IMR-90 (cell line): ENCODE results near the gene PODXL2. TPM values are rescaled to one million over a fixed set of nuclear protein-coding genes. Genes with fewer than 3 reads are reported as not detected.
A peak's percentile ranks its signal among the peaks of the same experiment; 100 is the strongest.

Source experiments
- ATAC-seq: fragments of 200-7000 bp; cut with Tn5 transposase; 2 replicates; pipeline ENCODE4 v1.9.1; 2020; ENCODE audit warnings: low read depth, mild to moderate bottlenecking, moderate library complexity
- BruUV-seq: library from RNA; stranded (reverse); fragments of 400-500 nt; replicated peaks from 2 replicates; lab custom pipeline; 2021; lab: Mats Ljungman, UMichigan
- CTCF ChIA-PET: fragments of 300-600 bp; formaldehyde crosslinking; extraction: SDS; loops from one replicate; lab custom pipeline; 2021; ENCODE audit warnings: antibody characterized with exemption; lab: Yijun Ruan, JAX
- POLR2A ChIA-PET: fragments of 300-600 bp; sonication (Branson Sonifier 250); formaldehyde crosslinking; loops from one replicate; lab custom pipeline; 2022; ENCODE audit warnings: antibody characterized with exemption; ENCODE audit not compliant: unreplicated experiment; lab: Charles Lee
- DNase-seq: peaks from one replicate; pipeline ENCODE4 v3.0.0; 2013
- H2AFZ ChIP-seq: replicated peaks from 2 replicates; pipeline ENCODE3; 2013; ENCODE audit warnings: low read length, mild to moderate bottlenecking; ENCODE audit not compliant: poor library complexity
- H2AK5ac ChIP-seq: 2 replicates; pipeline ENCODE4 v1.6.1; 2013; ENCODE audit warnings: low read depth, low read length, inconsistent platforms
- H2AK9ac ChIP-seq: replicated peaks from 2 replicates; pipeline ENCODE3; 2013; ENCODE audit warnings: mild to moderate bottlenecking, low read depth, low read length, moderate library complexity; ENCODE audit not compliant: poor library complexity
- H2BK120ac ChIP-seq: 2 replicates; pipeline ENCODE4 v1.6.1; 2013; ENCODE audit warnings: low read depth, low read length, inconsistent platforms
- H2BK15ac ChIP-seq: 3 replicates; pipeline ENCODE4 v1.6.1; 2013; ENCODE audit warnings: low read depth, low read length, inconsistent platforms
- H2BK20ac ChIP-seq: 2 replicates; pipeline ENCODE4 v1.6.1; 2013; ENCODE audit warnings: low read depth, mild to moderate bottlenecking, inconsistent platforms, low read length, moderate library complexity
- H2BK5ac ChIP-seq: 2 replicates; pipeline ENCODE4 v1.6.1; 2013; ENCODE audit warnings: mild to moderate bottlenecking, low read depth, low read length, inconsistent platforms; ENCODE audit not compliant: poor library complexity, severe bottlenecking
- H3K14ac ChIP-seq: replicated peaks from 2 replicates; pipeline ENCODE4 v1.6.1; 2013; ENCODE audit warnings: low read depth, low read length, inconsistent platforms
- H3K18ac ChIP-seq: 2 replicates; pipeline ENCODE4 v1.6.1; 2013; ENCODE audit warnings: low read depth, low read length, control low read depth
- H3K23ac ChIP-seq: 2 replicates; pipeline ENCODE4 v1.6.1; 2013; ENCODE audit warnings: low read depth, low read length, inconsistent platforms
- H3K27ac ChIP-seq: 2 replicates; pipeline ENCODE4 v1.5.1; 2013; ENCODE audit warnings: mild to moderate bottlenecking, control low read depth, low read length; ENCODE audit not compliant: insufficient read depth
- H3K27me3 ChIP-seq: 2 replicates; pipeline ENCODE4 v1.6.1; 2013; ENCODE audit warnings: low read length; ENCODE audit not compliant: control insufficient read depth, insufficient read depth
- H3K36me3 ChIP-seq: 2 replicates; pipeline ENCODE4 v1.6.1; 2013; ENCODE audit warnings: low read length, mixed read lengths; ENCODE audit not compliant: control insufficient read depth, insufficient read depth
- H3K4ac ChIP-seq: 2 replicates; pipeline ENCODE4 v1.6.1; 2013; ENCODE audit warnings: low read depth, low read length, inconsistent platforms
- H3K4me1 ChIP-seq: 2 replicates; pipeline ENCODE4 v1.6.1; 2013; ENCODE audit warnings: low read length, mixed read lengths; ENCODE audit not compliant: control insufficient read depth, insufficient read depth
- H3K4me2 ChIP-seq: 2 replicates; pipeline ENCODE4 v1.6.1; 2013; ENCODE audit warnings: low read depth, mild to moderate bottlenecking, control low read depth, low read length, moderate library complexity
- H3K4me3 ChIP-seq: 2 replicates; pipeline ENCODE4 v1.5.1; 2013; ENCODE audit warnings: low read depth, mild to moderate bottlenecking, control low read depth, low read length, moderate library complexity; ENCODE audit not compliant: insufficient read depth
- H3K56ac ChIP-seq: 2 replicates; pipeline ENCODE4 v1.6.1; 2013; ENCODE audit warnings: low read length, inconsistent platforms; ENCODE audit not compliant: insufficient read depth; ENCODE audit errors: extremely low read depth
- H3K79me1 ChIP-seq, 2 experiments: 2 replicates each; pipeline ENCODE4 v1.6.1; 2013; ENCODE audit warnings: low read length in 2 of 2, inconsistent platforms in 1 of 2, low read depth in 1 of 2
- H3K9ac ChIP-seq: 2 replicates; pipeline ENCODE4 v1.6.1; 2013; ENCODE audit warnings: low read depth, low read length, control low read depth
- H3K9me1 ChIP-seq: 2 replicates; pipeline ENCODE4 v1.6.1; 2013; ENCODE audit warnings: low read length, inconsistent platforms; ENCODE audit not compliant: insufficient read depth
- H3K9me3 ChIP-seq: 2 replicates; pipeline ENCODE4 v1.6.1; 2013; ENCODE audit warnings: low read length; ENCODE audit not compliant: control insufficient read depth, insufficient read depth
- H4K20me1 ChIP-seq: 2 replicates; pipeline ENCODE4 v1.6.1; 2013; ENCODE audit warnings: low read length, inconsistent platforms; ENCODE audit not compliant: insufficient read depth
- H4K5ac ChIP-seq: 2 replicates; pipeline ENCODE4 v1.6.1; 2013; ENCODE audit warnings: mild to moderate bottlenecking, low read depth, low read length, control low read depth
- H4K8ac ChIP-seq, 2 experiments: 2 replicates each; pipeline ENCODE4 v1.6.1; 2013; ENCODE audit warnings: low read depth in 2 of 2, low read length in 2 of 2, control low read depth in 1 of 2, inconsistent platforms in 1 of 2
- H4K91ac ChIP-seq: 2 replicates; pipeline ENCODE4 v1.6.1; 2013; ENCODE audit warnings: low read depth, low read length, inconsistent platforms; ENCODE audit not compliant: insufficient read depth
- BHLHE40 ChIP-seq: fragments of 150-350 bp; IDR thresholded peaks from 2 replicates; pipeline ENCODE4 v1.6.1; 2016; ENCODE audit warnings: mild to moderate bottlenecking, low read depth, low read length
- CEBPB ChIP-seq: IDR thresholded peaks from 2 replicates; pipeline ENCODE4 v1.6.1; 2012; ENCODE audit warnings: low read depth, low read length, improper control_type of control experiment
- CHD1 ChIP-seq: IDR thresholded peaks from 2 replicates; pipeline ENCODE4 v1.6.1; 2012; ENCODE audit warnings: low read depth, low read length, improper control_type of control experiment
- FOS ChIP-seq: fragments of 150-350 bp; IDR thresholded peaks from 2 replicates; pipeline ENCODE4 v1.6.1; 2016; ENCODE audit warnings: low read depth, low read length
- MAZ ChIP-seq: IDR thresholded peaks from 2 replicates; pipeline ENCODE4 v1.6.1; 2012; ENCODE audit warnings: low read depth, mild to moderate bottlenecking, low read length, improper control_type of control experiment, moderate library complexity, borderline replicate concordance
- MXI1 ChIP-seq: IDR thresholded peaks from 2 replicates; pipeline ENCODE4 v1.6.1; 2012; ENCODE audit warnings: low read depth, mild to moderate bottlenecking, low read length, moderate library complexity, borderline replicate concordance
- NFE2L2 ChIP-seq: fragments of 150-350 bp; IDR thresholded peaks from 2 replicates; pipeline ENCODE4 v1.6.1; 2016; ENCODE audit warnings: low read depth, mild to moderate bottlenecking, low read length
- POLR2A ChIP-seq: IDR thresholded peaks from 2 replicates; pipeline ENCODE4 v1.6.1; 2012; ENCODE audit warnings: mild to moderate bottlenecking, low read depth, low read length
- RAD21 ChIP-seq: IDR thresholded peaks from 2 replicates; pipeline ENCODE4 v1.6.1; 2012; ENCODE audit warnings: low read length, improper control_type of control experiment
- RFX5 ChIP-seq: IDR thresholded peaks from 2 replicates; pipeline ENCODE4 v1.8.0; 2012; ENCODE audit warnings: low read depth, mild to moderate bottlenecking, low read length, moderate library complexity
- SMC3 ChIP-seq: fragments of 150-350 bp; IDR thresholded peaks from 2 replicates; pipeline ENCODE4 v1.6.1; 2016; ENCODE audit warnings: low read depth, mild to moderate bottlenecking, antibody characterized with exemption, low read length, moderate library complexity
- whole genome bisulfite sequencing, 2 experiments: methylation state at CpG; one replicate each; pipeline versions ENCODE4 v1.1.5 to v1.1.7; 2013; ENCODE audit warnings: missing lambda C conversion rate in 2 of 2; ENCODE audit not compliant: insufficient read length in 1 of 2; ENCODE audit errors: extremely low coverage in 2 of 2; 5-methylcytosine and 5-hydroxymethylcytosine counted together
- dilution Hi-C: fragments of 300-500 bp; cut with HindIII; formaldehyde crosslinking; loops from one replicate; pipeline ENCODE4 v1.14.3; 2018; ENCODE audit warnings: low sequenced_read_pairs; ENCODE audit not compliant: unreplicated experiment
- in situ Hi-C: fragments of 300-500 bp; cut with MboI; formaldehyde crosslinking; loops from 3 replicates; pipeline ENCODE4 v1.14.3; 2019; ENCODE audit warnings: low sequenced_read_pairs, inconsistent platforms, mixed read lengths
- intact Hi-C: fragments of 100-400 bp; cut with micrococcal nuclease; formaldehyde crosslinking; loops from 2 replicates; pipeline ENCODE4 v1.10.0; 2022
- polyA plus RNA-seq, 3 experiments: library from polyadenylated mRNA; depleted of rRNA; stranded (reverse); fragments of >200 nt; gene quantifications; 2 replicates each; pipeline ENCODE4 v1.2.3, GENCODE V29; 2012; ENCODE audit warnings: low replicate concordance in 1 of 3
- total RNA-seq: library from RNA; depleted of rRNA; stranded (reverse); fragments of >200 nt; gene quantifications from 2 replicates; pipeline ENCODE4 v1.2.3, GENCODE V29; 2012
- TF ChIP-seq, protein P1 (sequence below): fragments of 150-350 bp; IDR thresholded peaks from 2 replicates; pipeline ENCODE4 v1.6.1; 2017; ENCODE audit warnings: mild to moderate bottlenecking, antibody characterized with exemption, low read length, low read depth
- TF ChIP-seq, protein P2 (sequence below): conservative IDR thresholded peaks from 2 replicates; pipeline ENCODE4 v1.5.1; 2012; ENCODE audit warnings: mild to moderate bottlenecking, low read depth, low read length, improper control_type of control experiment
- TF ChIP-seq, protein P3 (sequence below): fragments of 150-350 bp; IDR thresholded peaks from 2 replicates; pipeline ENCODE4 v1.6.1; 2016; ENCODE audit warnings: low read depth, mild to moderate bottlenecking, low read length, moderate library complexity, borderline replicate concordance

The PODXL2 gene
- total and polyA plus RNA-seq, 2 of the 4 experiments (the other 2 are of a cell fraction), result 1.6 to 5.4 TPM

DNA sequence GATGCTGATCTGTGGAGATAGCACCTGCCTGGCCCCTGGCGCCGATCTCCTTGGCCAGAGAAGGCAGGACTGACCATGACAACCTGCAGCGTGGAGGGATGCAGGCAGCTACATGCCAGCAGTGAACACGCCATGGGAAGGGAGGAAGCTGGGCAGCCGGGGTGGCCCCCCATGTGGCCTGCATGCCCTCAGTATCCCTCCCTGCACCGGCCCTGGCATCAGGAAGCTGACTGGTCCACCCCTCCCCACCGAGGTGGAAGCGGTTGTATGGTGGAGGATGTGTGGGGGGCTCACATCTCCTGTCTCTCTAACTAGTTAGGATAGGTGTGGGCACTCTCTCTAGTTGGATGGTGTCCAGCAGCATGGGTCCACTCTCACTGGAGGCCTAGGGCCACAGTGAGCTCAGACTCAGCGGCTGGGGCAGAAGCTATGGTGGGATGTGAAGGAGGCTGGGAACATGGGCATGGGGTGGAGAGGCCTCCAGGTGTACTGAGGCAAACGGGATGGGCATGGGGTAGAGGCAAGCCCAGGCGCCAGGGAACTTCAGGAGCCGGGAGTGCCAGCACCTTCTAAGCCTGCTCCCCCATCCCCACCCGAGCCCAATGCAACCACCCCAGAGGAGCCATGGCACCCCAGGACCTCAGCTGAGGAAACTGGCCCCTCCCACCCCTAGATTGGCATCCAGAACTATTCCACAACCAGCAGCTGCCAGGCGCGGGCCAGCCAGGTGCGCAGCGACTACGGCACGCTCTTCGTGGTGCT, 42.0 kb downstream of the PODXL2 start:
- CTCF ChIA-PET, result interaction anchor here (0.5 kb wide), 1 partner anchor 466 kb away, joined by 3 read pairs; no protein-coding TSS in a partner anchor
- Histone ChIP-seq H3K9ac (no peak overlapping the region), H4K91ac (no peak overlapping the region), H3K23ac (no peak overlapping the region), H3K4ac (no peak overlapping the region), H3K27ac (no peak overlapping the region), H4K20me1 (no peaks in the 10 kb centered on the region; the same call in none of the 2 replicates), H3K18ac (no peak overlapping the region), H3K36me3 (no peaks in the 10 kb centered on the region; the same call in 1 of the 2 replicates), H3K4me1 (peaks cover 10% of the 10 kb centered on the region), H3K56ac (no peak overlapping the region), H3K4me2 (no peak overlapping the region; the same call in 1 of the 2 replicates), H2BK5ac (no peak overlapping the region), H3K9me1 (peaks cover 10% of the 10 kb centered on the region; the same call in 1 of the 2 replicates), H3K27me3 (no peaks in the 10 kb centered on the region; the same call in 1 of the 2 replicates), H3K14ac (no peak overlapping the region), H4K5ac (no peak overlapping the region), H2AK9ac (peak overlapping the region; percentile 100), H3K79me1 (peaks cover 19 to 35% of the 10 kb centered on the region in 2 experiments), H2BK120ac (0 out of 2 replicates have a peak overlapping the region, but pooled peaks have one; percentile 4), H3K9me3 (no peaks in the 10 kb centered on the region), H4K8ac (peak overlapping the region in 1 of 2 experiments; percentile 99; a peak in 2 of 4 replicates), H2BK15ac (no peak overlapping the region), H2AK5ac (peak overlapping the region; percentile 50; the same call in 1 of the 2 replicates), H2AFZ (peak overlapping the region; percentile 51), H2BK20ac (no peak overlapping the region), H3K4me3 (no peak overlapping the region)
- in situ Hi-C loops, result no loop called here
- no TSS peak for BruUV-seq
- POLR2A ChIA-PET, result no interaction called here
- intact Hi-C loops, result no loop called here
- 100% methylated on average over 5 of the region's 20 CpGs; no CpG with 5 or more reads in 1 of the 2 experiments for WGBS, 2 experiments
- dilution Hi-C loops, result no loop called here
- ATAC-seq (no peak), DNase-seq (no peak)
- no peak for TF ChIP-seq BHLHE40
- no peak for TF ChIP-seq NFE2L2
- TF ChIP-seq POLR2A, result no peak
- no peak for TF ChIP-seq CEBPB
- TF ChIP-seq, protein P1, sequence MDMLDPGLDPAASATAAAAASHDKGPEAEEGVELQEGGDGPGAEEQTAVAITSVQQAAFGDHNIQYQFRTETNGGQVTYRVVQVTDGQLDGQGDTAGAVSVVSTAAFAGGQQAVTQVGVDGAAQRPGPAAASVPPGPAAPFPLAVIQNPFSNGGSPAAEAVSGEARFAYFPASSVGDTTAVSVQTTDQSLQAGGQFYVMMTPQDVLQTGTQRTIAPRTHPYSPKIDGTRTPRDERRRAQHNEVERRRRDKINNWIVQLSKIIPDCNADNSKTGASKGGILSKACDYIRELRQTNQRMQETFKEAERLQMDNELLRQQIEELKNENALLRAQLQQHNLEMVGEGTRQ, result no peak
- no peak for TF ChIP-seq MXI1
- TF ChIP-seq, protein P2, sequence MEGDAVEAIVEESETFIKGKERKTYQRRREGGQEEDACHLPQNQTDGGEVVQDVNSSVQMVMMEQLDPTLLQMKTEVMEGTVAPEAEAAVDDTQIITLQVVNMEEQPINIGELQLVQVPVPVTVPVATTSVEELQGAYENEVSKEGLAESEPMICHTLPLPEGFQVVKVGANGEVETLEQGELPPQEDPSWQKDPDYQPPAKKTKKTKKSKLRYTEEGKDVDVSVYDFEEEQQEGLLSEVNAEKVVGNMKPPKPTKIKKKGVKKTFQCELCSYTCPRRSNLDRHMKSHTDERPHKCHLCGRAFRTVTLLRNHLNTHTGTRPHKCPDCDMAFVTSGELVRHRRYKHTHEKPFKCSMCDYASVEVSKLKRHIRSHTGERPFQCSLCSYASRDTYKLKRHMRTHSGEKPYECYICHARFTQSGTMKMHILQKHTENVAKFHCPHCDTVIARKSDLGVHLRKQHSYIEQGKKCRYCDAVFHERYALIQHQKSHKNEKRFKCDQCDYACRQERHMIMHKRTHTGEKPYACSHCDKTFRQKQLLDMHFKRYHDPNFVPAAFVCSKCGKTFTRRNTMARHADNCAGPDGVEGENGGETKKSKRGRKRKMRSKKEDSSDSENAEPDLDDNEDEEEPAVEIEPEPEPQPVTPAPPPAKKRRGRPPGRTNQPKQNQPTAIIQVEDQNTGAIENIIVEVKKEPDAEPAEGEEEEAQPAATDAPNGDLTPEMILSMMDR, result no peak
- no peak for TF ChIP-seq MAZ
- no peak for TF ChIP-seq CHD1
- TF ChIP-seq RAD21, result no peak
- TF ChIP-seq FOS, result no peak
- TF ChIP-seq, protein P3, sequence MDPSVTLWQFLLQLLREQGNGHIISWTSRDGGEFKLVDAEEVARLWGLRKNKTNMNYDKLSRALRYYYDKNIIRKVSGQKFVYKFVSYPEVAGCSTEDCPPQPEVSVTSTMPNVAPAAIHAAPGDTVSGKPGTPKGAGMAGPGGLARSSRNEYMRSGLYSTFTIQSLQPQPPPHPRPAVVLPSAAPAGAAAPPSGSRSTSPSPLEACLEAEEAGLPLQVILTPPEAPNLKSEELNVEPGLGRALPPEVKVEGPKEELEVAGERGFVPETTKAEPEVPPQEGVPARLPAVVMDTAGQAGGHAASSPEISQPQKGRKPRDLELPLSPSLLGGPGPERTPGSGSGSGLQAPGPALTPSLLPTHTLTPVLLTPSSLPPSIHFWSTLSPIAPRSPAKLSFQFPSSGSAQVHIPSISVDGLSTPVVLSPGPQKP, result no peak
- TF ChIP-seq SMC3, result no peak
- TF ChIP-seq RFX5, result no peak
